SIG-M5 treated with dmso at 0.1 percent for 504 hours (cell line): ENCODE results near the gene NFIB.

Experiments used
- DNase-seq: peaks from one replicate; lab custom pipeline; 2025; ENCODE audit not compliant: unreplicated experiment; lab: John Stamatoyannopoulos, UW

The NFIB gene

DNA sequence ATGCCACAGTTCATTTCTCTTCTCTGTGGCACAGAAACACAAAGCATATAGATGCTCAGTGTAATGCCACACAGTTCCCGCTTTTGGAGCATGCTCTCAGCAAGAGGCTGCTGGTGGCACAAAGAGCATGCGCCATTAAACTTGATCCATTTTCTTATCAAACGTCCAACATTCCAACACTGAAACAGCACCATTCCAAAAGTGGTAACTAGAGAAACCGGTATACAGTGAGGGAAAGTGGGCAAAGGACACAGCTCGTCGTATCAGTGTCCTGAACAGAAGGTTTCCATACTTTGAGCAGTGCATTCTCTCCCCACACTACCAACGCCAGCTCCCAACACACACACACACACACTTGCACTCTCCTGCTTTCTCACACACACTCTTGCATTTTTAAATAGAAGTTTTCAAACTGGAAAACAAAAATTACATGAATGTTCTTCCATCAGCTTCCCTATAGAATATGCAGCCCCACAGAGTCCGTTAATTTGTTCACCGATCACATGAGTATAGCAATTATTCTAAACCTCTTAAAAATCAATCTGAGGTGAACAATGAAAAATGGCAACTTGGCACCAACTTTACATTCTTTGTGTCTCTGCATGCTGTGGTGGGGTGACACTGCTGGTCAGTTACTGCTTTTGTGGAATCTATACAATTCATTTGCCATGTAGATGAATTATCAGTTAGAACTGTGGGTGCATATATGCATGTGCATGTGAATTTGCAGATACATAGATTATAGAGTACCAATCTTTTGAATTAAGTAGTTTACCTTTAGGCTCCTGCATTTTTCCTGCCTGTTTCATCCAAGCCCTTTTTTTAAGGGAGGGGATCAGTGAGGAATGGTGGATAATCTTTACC lies 5.7 kb downstream of the NFIB start:
- DNase-seq: no peak

DNA sequence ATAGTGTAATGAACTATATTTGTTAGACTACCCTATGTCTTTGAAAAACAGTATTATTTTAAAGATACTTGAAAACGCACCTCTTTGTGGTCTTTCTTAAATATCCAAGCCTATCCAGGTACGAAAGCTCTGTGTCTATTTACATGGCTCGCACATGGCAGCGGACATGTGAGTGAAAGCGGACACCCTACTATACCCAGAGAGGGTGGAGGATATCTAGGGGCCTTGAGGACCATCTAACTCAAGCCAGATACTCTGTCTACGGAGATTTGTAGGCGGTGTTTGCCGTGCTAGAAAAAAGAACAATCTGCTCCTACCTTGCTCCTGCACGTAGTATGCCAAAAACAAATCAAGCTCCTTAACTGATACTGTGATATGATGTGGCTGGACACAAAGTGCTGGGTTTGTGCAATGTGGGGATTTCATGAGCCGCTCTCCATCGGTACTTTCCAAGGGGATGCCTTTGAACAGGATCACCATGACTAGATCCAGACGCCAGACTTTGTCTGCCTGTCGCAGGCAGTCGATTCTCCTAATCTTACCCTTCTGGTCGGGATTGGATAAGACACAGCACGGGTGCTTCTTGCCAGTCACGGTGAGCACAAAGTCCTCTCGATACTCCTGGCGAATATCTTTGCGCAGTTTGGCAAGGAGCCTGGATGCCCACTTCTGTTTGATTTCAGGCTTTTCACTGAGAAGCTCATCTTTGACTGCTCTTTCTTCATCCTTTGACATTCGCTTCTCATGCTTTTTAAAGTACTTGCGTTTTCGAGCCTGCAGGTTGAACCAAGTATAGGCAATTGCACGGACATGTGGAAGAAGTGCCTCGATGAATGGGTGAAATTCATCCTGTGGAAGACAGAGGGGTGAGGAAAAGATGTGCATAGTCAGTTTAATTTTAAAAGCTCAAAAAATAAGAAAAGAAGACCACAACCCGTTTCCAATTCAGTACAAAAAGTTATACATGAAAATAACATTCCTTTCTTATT lies 7.0 kb downstream of the NFIB start:
- DNase-seq: no peak

DNA sequence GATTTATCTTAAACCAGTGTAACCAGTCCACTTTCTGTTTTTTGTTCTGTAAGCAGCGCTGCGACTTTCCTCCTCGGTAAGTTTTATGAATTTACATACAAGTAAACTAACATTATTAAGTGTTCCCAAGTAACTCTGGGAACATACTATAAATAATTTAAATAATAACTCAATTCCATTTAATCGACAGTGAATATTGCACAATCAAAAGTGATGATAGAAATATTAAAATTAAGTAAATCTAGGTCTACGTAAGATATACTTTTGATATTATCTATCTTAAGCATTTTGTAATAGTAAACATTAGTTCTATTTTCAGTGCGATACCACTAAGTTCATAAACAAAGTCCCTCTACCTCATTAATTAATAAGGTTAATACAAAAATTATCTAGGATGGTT lies 7.8 kb downstream of the NFIB start:
- DNase-seq: no peak

DNA sequence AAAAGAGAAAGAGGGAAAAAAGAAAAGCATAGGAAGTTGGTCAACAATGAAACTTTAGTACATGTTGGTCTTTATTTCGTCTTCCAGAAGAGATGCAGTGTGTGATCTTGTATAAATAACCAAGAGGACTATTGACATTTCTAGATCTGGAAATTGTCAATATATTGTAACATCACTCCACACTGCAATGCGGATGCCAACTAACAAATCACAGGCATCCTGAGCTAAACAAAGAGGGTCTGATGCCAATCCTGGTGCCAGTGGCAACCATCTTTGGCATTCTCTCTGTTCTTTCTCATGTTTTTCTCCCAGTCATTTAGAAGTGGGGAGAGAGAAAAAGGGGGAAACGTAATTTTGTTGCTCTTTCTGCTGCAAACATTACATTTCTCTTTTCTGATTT lies 9.7 kb downstream of the NFIB start:
- no peak for DNase-seq

DNA sequence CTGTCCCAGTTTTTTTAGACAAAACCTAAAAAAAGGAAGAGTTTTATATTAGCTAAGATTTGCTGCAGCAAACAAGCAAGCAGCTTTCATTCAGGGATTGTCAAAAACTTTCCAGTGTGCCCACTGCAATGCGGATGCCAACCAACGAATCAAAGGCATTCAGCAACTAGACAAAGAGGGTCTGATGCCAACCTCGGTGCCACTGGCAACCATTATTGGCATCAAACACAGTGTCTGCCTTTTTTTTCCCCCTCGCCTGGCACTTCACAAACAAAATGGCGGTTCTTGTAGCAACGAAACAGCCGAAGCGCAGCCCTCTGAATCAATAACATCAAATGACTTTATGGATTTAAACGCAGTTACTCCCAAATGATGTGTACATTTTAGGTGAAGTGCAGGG lies 10.4 kb downstream of the NFIB start:
- DNase-seq: no peak

DNA sequence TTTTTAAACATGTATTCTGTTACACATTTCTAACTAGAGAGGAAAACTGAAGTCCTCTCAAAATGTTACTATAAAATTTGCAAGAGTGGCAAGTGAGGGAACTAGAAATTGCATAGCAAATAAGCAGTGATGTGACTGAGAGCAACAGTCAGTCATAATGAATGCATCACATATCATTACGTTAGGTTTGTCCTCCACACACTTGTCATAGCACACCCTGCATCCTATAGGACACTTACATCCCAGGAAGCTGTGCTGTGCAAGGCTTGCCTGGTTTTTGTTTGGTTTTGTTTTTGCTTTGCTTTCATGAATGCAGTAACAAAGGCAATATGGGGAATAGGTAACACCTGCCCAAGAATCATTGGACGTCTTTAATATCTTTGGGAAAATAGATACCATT lies 10.8 kb downstream of the NFIB start:
- DNase-seq: no peak

DNA sequence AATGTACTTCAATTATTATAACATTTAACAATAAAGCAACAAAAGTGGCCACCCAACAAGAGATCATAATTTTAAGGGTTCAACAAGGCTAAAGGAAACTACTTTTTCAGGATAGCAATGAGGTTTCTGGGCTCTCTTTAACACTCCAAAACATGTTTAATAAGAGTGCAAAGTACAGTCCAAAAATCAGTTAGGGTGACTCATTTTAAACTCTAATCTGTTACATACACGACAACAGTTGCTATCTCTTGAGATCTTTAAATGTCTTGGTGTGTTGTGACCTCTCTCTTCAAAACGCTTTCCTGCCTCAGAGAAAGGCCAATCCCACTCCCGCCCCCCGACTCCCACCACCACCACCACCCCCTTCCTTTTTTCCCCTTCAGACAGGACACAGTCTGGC lies 11.5 kb downstream of the NFIB start:
- no peak for DNase-seq

DNA sequence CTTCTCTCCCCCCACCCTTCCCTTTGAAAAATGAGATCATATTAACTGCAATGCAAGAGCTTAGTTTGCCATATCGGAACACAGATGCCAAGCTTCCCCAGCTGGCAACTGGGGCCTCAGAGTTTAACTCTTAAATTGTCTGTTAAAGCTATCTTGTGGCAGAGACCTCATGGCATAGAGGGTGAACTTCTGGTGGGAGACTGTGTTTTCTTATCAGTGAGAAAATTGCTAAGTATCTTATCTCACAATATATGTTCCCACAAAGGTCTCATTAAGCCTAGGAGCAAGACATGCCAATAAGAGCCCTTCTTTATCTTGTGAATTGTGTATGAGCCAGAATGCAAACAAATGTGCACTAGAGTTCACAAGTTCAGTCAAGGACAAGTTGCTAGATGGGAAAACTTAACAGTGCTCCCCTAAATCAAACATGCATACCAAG lies 12.3 kb downstream of the NFIB start:
- no peak for DNase-seq

DNA sequence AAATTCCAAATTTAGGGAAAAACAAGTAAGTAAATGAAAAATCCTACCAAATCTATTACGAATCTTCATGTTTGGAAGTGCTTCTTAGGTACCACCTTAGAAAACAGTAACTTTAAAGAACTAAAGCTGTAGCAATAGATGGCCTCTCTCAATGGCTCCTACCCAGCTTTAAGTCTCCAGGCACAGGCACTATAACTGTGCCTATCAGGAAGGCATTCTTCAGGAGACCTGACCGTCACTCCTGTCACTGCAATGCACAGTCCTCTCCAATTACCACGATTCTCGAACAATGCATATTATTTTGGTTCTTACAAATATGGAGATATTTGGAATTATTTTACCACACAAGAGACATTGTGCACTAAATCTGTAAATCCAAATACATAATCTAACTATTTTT lies 12.9 kb downstream of the NFIB start:
- DNase-seq: no peak

DNA sequence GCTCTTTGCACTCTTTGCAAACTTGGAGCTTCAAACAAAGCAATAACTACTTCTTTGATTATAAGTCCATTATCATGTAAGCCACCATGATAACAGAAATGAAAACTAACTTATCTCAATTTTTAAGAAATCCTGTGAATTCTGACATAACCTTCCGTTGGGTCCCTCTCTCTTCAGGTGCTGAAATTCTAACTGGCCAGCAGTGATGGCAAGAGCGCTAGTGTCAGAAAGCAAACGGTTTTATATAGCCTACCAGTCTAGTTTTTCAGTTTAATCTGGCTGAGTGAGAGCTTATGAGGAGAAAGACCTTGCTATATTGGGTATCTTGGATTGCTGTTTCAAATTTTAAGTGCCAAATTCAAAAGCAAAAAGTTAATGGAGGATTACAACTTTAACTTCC lies 13.4 kb downstream of the NFIB start:
- no peak for DNase-seq

DNA sequence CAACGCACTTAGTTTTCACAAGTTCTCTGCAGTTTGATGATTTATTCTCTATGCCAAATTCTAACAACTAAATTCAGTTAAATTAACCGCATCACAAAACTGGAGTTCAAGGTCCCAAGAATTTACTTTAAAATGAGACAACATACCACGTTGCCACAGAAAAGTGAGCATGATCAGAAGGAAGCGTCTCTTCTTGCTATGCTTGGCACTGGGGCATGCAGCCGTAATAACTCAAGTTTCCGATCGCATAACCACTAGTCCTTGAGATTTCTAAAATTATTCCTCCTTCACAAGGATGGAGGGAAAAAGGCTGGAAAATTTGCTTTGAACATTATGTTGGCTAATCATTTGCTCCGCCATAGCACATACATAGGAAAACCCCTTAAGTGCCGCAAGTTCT lies 13.9 kb downstream of the NFIB start:
- DNase-seq: no peak

DNA sequence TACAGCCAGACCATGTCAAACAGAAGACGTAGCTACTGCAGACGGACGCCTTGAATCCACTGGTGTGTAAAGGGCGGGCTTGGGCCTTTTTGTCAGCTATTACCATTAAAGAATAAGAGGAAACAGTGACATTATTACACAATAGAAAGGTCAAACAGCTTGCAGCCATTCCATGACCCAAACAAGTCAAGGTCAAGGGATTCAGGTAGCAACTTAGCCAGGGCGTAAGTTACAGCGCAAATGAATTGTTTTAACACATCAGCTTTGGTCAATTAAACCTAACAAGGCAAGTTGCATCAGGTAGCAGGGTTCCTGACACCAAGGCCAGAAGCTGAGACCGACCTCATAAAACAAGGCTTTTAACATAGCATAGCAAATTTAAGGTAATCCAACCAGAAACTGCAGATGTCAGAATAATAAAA lies 15.3 kb downstream of the NFIB start:
- no peak for DNase-seq

DNA sequence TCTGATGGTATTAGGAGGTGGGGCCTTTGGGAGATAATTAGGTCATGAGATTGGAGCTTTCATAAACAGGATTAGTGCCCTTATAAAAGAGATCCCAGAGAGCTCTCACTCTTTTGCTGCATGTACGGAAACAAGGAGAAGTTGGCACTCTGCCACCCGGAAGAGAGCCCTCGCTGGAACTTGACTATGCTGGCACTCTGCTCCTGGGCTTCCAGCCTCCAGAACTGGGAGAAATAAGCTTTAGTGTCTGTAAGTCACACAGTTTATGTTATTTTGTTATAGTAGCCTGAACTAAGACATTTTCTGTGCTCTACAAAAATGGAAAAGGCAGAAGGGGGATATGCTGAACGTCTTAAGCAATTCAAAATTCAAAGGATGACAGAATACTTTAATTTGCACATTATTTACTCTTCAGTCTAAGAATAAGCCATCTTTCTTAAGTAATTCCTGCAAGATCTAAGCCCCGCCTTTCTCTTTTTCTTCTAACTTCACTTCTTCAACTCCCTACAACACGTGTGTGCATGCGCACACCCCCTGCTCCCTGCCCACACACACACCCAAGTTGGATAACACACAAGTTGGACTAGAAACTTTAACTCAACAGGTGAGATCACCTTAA lies 17.3 kb downstream of the NFIB start:
- no peak for DNase-seq

DNA sequence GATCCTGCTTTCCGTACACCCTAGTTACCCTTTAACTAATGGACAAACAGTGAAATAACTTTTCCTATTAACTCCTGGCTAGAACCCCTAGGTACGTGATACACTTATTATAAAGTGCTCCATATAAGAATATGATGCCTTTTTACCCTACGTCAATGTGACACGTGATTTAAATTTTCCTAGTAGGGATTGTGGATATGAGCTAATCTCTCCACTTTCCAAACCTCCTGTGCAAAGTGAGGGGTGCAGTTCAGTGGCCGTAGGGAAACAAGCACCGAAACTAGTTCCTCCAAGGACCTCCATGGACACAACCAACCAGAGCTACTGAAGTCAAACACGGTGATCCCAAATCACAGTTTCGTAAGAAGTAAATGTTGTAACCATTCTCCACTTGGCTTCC lies 19.3 kb downstream of the NFIB start:
- DNase-seq: no peak

DNA sequence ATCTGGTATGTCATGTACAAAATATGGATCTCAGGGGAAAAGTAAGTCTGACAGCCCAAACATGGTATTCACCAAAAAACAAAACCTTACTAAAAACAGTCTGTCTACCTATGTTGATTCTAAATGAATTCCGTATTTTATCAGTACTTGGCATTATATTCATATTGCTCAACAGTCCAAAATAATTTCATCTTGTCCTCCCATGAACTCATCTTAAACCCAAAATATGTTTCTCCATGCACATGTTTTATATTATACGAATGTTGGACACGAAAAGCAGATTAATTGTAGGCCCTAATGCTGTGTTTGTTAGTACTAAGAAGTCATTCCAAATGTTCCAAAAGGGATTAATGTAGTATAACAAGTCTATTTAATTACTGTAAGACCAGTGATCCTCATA lies 20.1 kb downstream of the NFIB start:
- DNase-seq: no peak

DNA sequence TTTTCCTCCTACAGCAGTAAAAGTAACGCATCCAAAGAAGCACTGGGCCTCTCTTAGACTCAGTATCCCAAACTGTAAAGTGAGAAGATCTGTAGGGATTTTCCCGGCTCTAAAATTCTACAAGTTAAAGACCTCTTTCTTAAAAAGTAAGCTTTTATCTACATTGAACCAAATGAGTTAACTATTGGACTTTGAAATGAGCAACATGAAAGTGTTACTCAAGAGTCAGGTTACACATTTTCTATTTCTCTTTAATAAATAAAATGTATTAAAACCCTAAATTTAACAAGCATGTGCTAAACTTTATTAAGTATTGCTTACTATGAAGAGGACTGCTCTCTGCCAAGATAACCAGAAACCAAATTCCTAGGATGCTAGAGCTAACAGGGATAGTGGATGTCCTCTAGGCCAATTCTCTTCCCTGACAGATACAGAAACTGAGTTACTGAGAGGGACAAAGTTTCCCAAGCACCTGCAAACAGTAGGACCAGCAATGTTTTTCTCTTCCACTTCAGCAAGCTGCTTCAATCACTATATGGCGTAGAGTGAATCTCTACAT lies 21.7 kb downstream of the NFIB start:
- no peak for DNase-seq

DNA sequence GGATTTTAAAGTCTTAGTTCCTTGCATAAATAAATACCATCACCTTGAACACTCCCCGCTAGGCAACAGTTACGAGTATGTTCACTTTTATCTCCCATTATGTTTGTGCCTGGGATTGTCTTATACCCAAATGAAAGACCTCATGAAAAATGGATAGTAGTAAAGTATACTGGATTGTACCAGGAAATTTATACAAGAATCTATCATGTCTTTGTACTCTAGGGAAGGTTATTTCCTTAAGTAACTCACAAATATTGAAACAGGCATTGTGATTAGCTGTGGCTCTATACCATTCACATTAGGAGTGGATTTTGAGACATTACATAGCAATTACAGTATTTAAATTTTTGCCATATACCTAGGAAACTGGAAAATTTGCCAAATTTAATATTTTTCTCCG lies 24.0 kb downstream of the NFIB start:
- no peak for DNase-seq

DNA sequence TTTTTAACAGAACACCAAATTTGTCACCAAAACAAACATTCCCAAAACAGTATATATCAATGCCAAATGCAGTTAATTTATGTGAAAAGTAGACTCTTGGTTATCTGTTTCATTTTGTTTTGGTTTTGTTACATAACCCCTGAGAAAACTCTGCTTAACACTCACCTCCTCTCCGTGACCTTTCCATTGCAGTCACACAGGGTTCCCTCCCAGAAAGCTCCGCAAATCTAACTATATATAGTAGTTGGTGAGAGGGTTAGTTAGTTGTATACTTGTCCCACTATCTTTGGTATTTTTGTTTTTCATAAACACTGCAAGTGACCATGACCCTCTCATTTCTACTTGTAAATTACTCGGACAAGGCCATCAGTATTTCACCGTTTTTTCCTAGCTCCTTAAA lies 25.5 kb downstream of the NFIB start:
- DNase-seq: no peak

DNA sequence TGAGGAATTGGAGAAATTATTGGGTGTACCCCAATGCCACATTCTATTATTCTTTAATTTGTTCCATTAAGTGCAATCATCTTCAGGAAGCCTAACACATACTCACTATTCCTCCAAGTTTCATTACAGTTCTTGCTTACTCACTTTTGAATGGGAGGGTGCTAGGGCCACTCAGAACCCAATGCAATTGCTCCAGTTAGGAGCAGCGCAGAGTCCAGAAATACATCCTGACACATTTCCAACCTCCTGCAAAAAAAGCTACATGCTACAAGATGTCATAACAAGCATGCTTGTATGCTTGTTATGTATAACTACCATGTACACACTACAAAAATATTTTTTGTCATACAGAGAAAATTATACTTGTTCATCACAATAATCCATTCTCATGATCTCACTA lies 27.8 kb downstream of the NFIB start:
- DNase-seq: no peak

DNA sequence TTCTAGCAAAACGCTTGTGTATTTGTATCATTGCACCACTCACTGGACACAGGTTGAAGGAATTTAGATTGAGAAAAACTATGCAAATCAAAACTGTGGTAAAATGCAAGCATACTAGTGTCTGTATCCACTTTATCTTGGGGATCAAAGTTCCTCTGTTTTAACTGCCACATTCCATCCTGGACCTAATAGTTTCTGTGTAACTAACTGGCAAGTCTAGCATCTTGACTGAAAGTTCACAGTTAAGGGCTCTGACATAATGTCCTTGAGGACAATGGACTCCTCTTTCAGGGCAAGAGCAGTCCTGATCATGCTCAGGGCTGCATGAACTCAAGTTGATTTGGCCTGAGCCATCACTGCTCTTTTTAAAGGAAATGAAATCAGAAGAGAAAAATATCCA lies 30.7 kb downstream of the NFIB start:
- DNase-seq: no peak

DNA sequence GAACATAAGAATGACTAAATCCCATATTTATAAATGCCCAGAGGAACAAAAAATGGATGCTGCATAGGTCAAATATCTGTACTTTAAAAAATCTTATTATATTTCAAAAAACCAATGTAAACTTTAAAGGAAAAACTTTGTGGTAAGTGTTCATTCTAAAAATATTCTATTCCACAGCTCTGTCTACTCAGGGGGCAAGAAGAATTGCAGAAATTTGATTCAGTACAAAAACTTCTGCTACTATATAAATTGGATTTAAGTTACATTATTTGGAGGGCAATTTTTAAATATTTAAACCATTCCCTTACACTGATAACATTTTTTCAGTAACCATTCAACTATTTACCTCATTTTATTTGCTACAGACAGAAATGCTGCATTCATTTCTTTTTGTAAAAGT lies 32.1 kb downstream of the NFIB start:
- DNase-seq: no peak
